ENCODE results near the gene GCLC.

The GCLC gene

GRCh38 chr6:53499094-53499493, 45.8 kb downstream of the GCLC start:
- H3K9ac ChIP-seq (ENCODE audit: low read length in 5 of 5), result no peak overlapping the region
- H3K27me3 ChIP-seq (ENCODE audit: control insufficient read depth in 5 of 5, insufficient read depth in 4 of 5, low read length in 5 of 5), result no peaks in the 10 kb centered on the region
- H3K4me3 ChIP-seq (ENCODE audit: low read depth in 1 of 5, low read length in 5 of 5), result no peak overlapping the region
- no peaks in the 10 kb centered on the region for H3K4me1 ChIP-seq (ENCODE audit: control insufficient read depth in 5 of 5, insufficient read depth in 5 of 5, low read length in 5 of 5)
- no peak overlapping the region for H3K27ac ChIP-seq (ENCODE audit: low read depth, low read length)
- H3K36me3 ChIP-seq (ENCODE audit: control insufficient read depth in 5 of 5, insufficient read depth in 5 of 5, low read length in 5 of 5), result peaks cover 44 to 57% (median 48%) of the 10 kb centered on the region in 5 donors
- H3K9me3 ChIP-seq (ENCODE audit: control insufficient read depth in 5 of 5, low read length in 5 of 5), result no peaks in the 10 kb centered on the region

DNA sequence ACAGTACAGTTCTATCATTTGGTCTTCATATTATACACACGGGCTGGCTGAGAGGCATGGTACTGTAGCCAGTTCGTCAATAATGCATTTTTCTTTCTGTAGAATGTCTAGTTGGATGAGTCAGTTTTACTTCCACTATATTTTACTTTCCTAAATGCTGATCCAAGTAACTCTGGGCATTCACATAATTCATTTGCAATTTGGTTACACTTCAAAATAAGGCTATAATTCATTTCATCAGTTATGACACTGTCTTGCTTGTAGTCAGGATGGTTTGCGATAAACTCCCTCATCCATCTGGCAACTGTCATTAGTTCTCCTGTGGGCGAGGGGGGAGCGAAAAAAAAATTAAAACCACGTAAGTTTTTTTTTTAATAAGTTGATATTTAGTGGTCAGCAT, 46.3 kb downstream of the GCLC start:
- Histone ChIP-seq H3K9me3 (ENCODE audit: control insufficient read depth in 5 of 5, low read length in 5 of 5) (no peaks in the 10 kb centered on the region), H3K4me3 (ENCODE audit: low read depth in 1 of 5, low read length in 5 of 5) (no peak overlapping the region), H3K27me3 (ENCODE audit: control insufficient read depth in 5 of 5, insufficient read depth in 4 of 5, low read length in 5 of 5) (no peaks in the 10 kb centered on the region), H3K9ac (ENCODE audit: low read length in 5 of 5) (no peak overlapping the region), H3K27ac (ENCODE audit: low read depth, low read length) (no peak overlapping the region), H3K36me3 (ENCODE audit: control insufficient read depth in 5 of 5, insufficient read depth in 5 of 5, low read length in 5 of 5) (peaks cover 42 to 53% (median 47%) of the 10 kb centered on the region in 5 donors), H3K4me1 (ENCODE audit: control insufficient read depth in 5 of 5, insufficient read depth in 5 of 5, low read length in 5 of 5) (peaks cover 0 to 2% (median under 1%) of the 10 kb centered on the region in 5 donors)

GRCh38 chr6:53497905-53498304, 47.0 kb downstream of the GCLC start:
- Histone ChIP-seq H3K36me3 (ENCODE audit: control insufficient read depth in 5 of 5, insufficient read depth in 5 of 5, low read length in 5 of 5) (peaks cover 35 to 47% (median 43%) of the 10 kb centered on the region in 5 donors), H3K9ac (ENCODE audit: low read length in 5 of 5) (no peak overlapping the region), H3K9me3 (ENCODE audit: control insufficient read depth in 5 of 5, low read length in 5 of 5) (no peaks in the 10 kb centered on the region), H3K4me1 (ENCODE audit: control insufficient read depth in 5 of 5, insufficient read depth in 5 of 5, low read length in 5 of 5) (peaks cover 0 to 9% (median 4%) of the 10 kb centered on the region in 5 donors), H3K4me3 (ENCODE audit: low read depth in 1 of 5, low read length in 5 of 5) (no peak overlapping the region), H3K27me3 (ENCODE audit: control insufficient read depth in 5 of 5, insufficient read depth in 4 of 5, low read length in 5 of 5) (no peaks in the 10 kb centered on the region), H3K27ac (ENCODE audit: low read depth, low read length) (no peak overlapping the region)

GRCh38 chr6:53496797-53497375, 48.0 kb downstream of the GCLC start:
- no peak overlapping the region for H3K4me3 ChIP-seq (ENCODE audit: low read depth in 1 of 5, low read length in 5 of 5)
- H3K9me3 ChIP-seq (ENCODE audit: control insufficient read depth in 5 of 5, low read length in 5 of 5), result no peaks in the 10 kb centered on the region
- peaks cover 25 to 38% (median 35%) of the 10 kb centered on the region in 5 donors for H3K36me3 ChIP-seq (ENCODE audit: control insufficient read depth in 5 of 5, insufficient read depth in 5 of 5, low read length in 5 of 5)
- peaks cover 0 to 9% (median 4%) of the 10 kb centered on the region in 5 donors for H3K4me1 ChIP-seq (ENCODE audit: control insufficient read depth in 5 of 5, insufficient read depth in 5 of 5, low read length in 5 of 5)
- H3K27ac ChIP-seq (ENCODE audit: low read depth, low read length), result peak overlapping the region; percentile 24
- H3K9ac ChIP-seq (ENCODE audit: low read length in 5 of 5), result no peak overlapping the region
- no peaks in the 10 kb centered on the region for H3K27me3 ChIP-seq (ENCODE audit: control insufficient read depth in 5 of 5, insufficient read depth in 4 of 5, low read length in 5 of 5)

- no peaks in the 10 kb centered on the region for H3K9me3 ChIP-seq (ENCODE audit: control insufficient read depth in 5 of 5, low read length in 5 of 5)
- H3K9ac ChIP-seq (ENCODE audit: low read length in 5 of 5), result no peak overlapping the region
- H3K4me3 ChIP-seq (ENCODE audit: low read depth in 1 of 5, low read length in 5 of 5), result no peak overlapping the region
- peaks cover 20 to 35% (median 32%) of the 10 kb centered on the region in 5 donors for H3K36me3 ChIP-seq (ENCODE audit: control insufficient read depth in 5 of 5, insufficient read depth in 5 of 5, low read length in 5 of 5)
- H3K4me1 ChIP-seq (ENCODE audit: control insufficient read depth in 5 of 5, insufficient read depth in 5 of 5, low read length in 5 of 5), result peaks cover 0 to 9% (median 4%) of the 10 kb centered on the region in 5 donors
- peak overlapping the region; percentile 24 for H3K27ac ChIP-seq (ENCODE audit: low read depth, low read length)
- H3K27me3 ChIP-seq (ENCODE audit: control insufficient read depth in 5 of 5, insufficient read depth in 4 of 5, low read length in 5 of 5), result no peaks in the 10 kb centered on the region
Measured at GRCh38 chr6:53495506-53496499, 49.1 kb downstream of the GCLC start.

- Histone ChIP-seq H3K27ac (ENCODE audit: low read depth, low read length) (peak overlapping the region; percentile 2), H3K4me3 (ENCODE audit: low read depth in 1 of 5, low read length in 5 of 5) (no peak overlapping the region), H3K4me1 (ENCODE audit: control insufficient read depth in 5 of 5, insufficient read depth in 5 of 5, low read length in 5 of 5) (peaks cover 0 to 9% (median 4%) of the 10 kb centered on the region in 5 donors), H3K36me3 (ENCODE audit: control insufficient read depth in 5 of 5, insufficient read depth in 5 of 5, low read length in 5 of 5) (peaks cover 7 to 18% (median 16%) of the 10 kb centered on the region in 5 donors), H3K9me3 (ENCODE audit: control insufficient read depth in 5 of 5, low read length in 5 of 5) (no peaks in the 10 kb centered on the region), H3K27me3 (ENCODE audit: control insufficient read depth in 5 of 5, insufficient read depth in 4 of 5, low read length in 5 of 5) (no peaks in the 10 kb centered on the region), H3K9ac (ENCODE audit: low read length in 5 of 5) (no peak overlapping the region)
Measured at GRCh38 chr6:53494076-53494475, 50.8 kb downstream of the GCLC start.

DNA sequence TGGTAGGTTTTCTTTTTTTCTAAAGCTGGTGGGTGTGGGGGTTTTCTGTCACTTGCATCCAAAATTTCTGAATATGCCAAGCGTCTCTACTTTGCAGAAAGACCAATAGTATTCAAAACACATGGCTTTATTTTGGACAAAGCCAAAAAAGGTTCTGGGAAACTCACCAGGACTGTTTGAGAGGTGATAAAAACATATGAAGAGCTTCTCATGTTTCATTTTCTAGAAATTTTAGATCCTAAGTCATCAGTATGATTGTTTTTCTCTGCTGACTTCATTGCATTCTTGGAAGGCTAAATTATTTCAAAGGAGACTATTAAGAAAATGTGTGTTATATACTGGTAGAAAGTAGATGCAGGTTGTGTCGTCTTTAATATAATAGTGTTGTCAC, 51.3 kb downstream of the GCLC start:
- H3K4me1 ChIP-seq (ENCODE audit: control insufficient read depth in 5 of 5, insufficient read depth in 5 of 5, low read length in 5 of 5), result peaks cover 0 to 9% (median 4%) of the 10 kb centered on the region in 5 donors
- H3K9me3 ChIP-seq (ENCODE audit: control insufficient read depth in 5 of 5, low read length in 5 of 5), result no peaks in the 10 kb centered on the region
- H3K4me3 ChIP-seq (ENCODE audit: low read depth in 1 of 5, low read length in 5 of 5), result peak overlapping the region in 3 of 5 donors; percentile 6 to 52 (median 44)
- H3K36me3 ChIP-seq (ENCODE audit: control insufficient read depth in 5 of 5, insufficient read depth in 5 of 5, low read length in 5 of 5), result peaks cover 3 to 13% (median 12%) of the 10 kb centered on the region in 5 donors
- H3K27me3 ChIP-seq (ENCODE audit: control insufficient read depth in 5 of 5, insufficient read depth in 4 of 5, low read length in 5 of 5), result no peaks in the 10 kb centered on the region
- peak overlapping the region; percentile 2 for H3K27ac ChIP-seq (ENCODE audit: low read depth, low read length)
- H3K9ac ChIP-seq (ENCODE audit: low read length in 5 of 5), result peak overlapping the region in 2 of 5 donors; percentile 30 to 31

- peak overlapping the region; percentile 2 for H3K27ac ChIP-seq (ENCODE audit: low read depth, low read length)
- peak overlapping the region; percentile 14 to 63 (median 36) for H3K4me3 ChIP-seq (ENCODE audit: low read depth in 1 of 5, low read length in 5 of 5)
- H3K27me3 ChIP-seq (ENCODE audit: control insufficient read depth in 5 of 5, insufficient read depth in 4 of 5, low read length in 5 of 5), result no peaks in the 10 kb centered on the region
- H3K9me3 ChIP-seq (ENCODE audit: control insufficient read depth in 5 of 5, low read length in 5 of 5), result no peaks in the 10 kb centered on the region
- peaks cover 0 to 9% (median 4%) of the 10 kb centered on the region in 5 donors for H3K4me1 ChIP-seq (ENCODE audit: control insufficient read depth in 5 of 5, insufficient read depth in 5 of 5, low read length in 5 of 5)
- peaks cover 0 to 8% (median 7%) of the 10 kb centered on the region in 5 donors for H3K36me3 ChIP-seq (ENCODE audit: control insufficient read depth in 5 of 5, insufficient read depth in 5 of 5, low read length in 5 of 5)
- peak overlapping the region in 3 of 5 donors; percentile 17 to 68 (median 30) for H3K9ac ChIP-seq (ENCODE audit: low read length in 5 of 5)
Measured at GRCh38 chr6:53492860-53493634, 51.9 kb downstream of the GCLC start.

DNA sequence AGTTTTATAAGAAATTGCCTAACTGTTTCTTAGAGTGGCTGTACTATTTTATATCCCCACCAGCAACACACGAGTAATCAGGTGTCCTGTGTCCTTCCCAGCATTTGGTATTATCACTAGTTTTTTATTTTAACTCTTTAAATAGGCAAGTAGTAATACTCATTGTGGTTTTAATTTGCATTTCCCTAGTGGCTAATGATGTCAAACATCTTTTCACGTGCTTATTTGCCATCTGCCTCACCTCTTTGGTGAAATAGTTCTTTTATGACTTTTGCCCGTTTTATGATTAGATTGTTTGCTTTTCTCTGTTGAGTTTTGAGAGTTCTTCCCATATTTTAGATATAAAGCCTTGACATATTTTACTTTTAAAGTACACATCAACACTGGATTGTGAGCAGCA, 57.8 kb downstream of the GCLC start:
- Histone ChIP-seq H3K36me3 (ENCODE audit: control insufficient read depth in 5 of 5, insufficient read depth in 5 of 5, low read length in 5 of 5) (no peaks in the 10 kb centered on the region), H3K27me3 (ENCODE audit: control insufficient read depth in 5 of 5, insufficient read depth in 4 of 5, low read length in 5 of 5) (no peaks in the 10 kb centered on the region), H3K9me3 (ENCODE audit: control insufficient read depth in 5 of 5, low read length in 5 of 5) (no peaks in the 10 kb centered on the region), H3K27ac (ENCODE audit: low read depth, low read length) (no peak overlapping the region), H3K9ac (ENCODE audit: low read length in 5 of 5) (no peak overlapping the region), H3K4me3 (ENCODE audit: low read depth in 1 of 5, low read length in 5 of 5) (no peak overlapping the region), H3K4me1 (ENCODE audit: control insufficient read depth in 5 of 5, insufficient read depth in 5 of 5, low read length in 5 of 5) (peaks cover 7 to 29% (median 27%) of the 10 kb centered on the region in 5 donors)

Data from subcutaneous abdominal adipose tissue (tissue), 5 donors.